GM12878 (cell line): Measurements from ENCODE around the gene EVA1A. TPM values are rescaled to one million over a fixed set of nuclear protein-coding genes. Genes with fewer than 3 reads are reported as not detected.

Experiments used
- ATAC-seq: fragments of 200-7000 bp; cut with Tn5 transposase; 3 replicates; pipeline ENCODE4 v1.9.1; 2020; ENCODE audit warnings: mild to moderate bottlenecking, moderate library complexity
- BruUV-seq: library from RNA; stranded (reverse); fragments of 400-500 nt; replicated peaks from 2 replicates; lab custom pipeline; 2021; lab: Mats Ljungman, UMichigan
- CTCF ChIA-PET: fragments of 300-600 bp; sonication (Branson Sonifier 250); formaldehyde crosslinking; extraction: SDS; loops from one replicate; lab custom pipeline; 2021; ENCODE audit warnings: inconsistent platforms; lab: Yijun Ruan, JAX
- POLR2A ChIA-PET: fragments of 350-600 bp; formaldehyde crosslinking; extraction: SDS; loops from one replicate; lab custom pipeline; 2021; ENCODE audit warnings: inconsistent platforms; lab: Charles Lee
- RAD21 ChIA-PET: fragments of 300-600 bp; sonication (Branson Sonifier 250); formaldehyde crosslinking; loops from one replicate; lab custom pipeline; 2023; ENCODE audit warnings: antibody characterized with exemption; ENCODE audit not compliant: unreplicated experiment; lab: Charles Lee
- SMC1A ChIA-PET: fragments of 300-600 bp; sonication (Branson Sonifier 250); formaldehyde crosslinking; loops from one replicate; lab custom pipeline; 2023; ENCODE audit not compliant: unreplicated experiment, uncharacterized antibody; lab: Charles Lee
- DNase-seq: peaks from one replicate; pipeline ENCODE4 v3.0.0-alpha.2; 2011; ENCODE audit warnings: low read depth, low spot score
- FAIRE-seq: peaks from 3 replicates; lab custom pipeline; 2011; peaks lifted over from hg19 to GRCh38; lab: Jason Lieb, UNC
- H2AFZ ChIP-seq: 2 replicates; pipeline ENCODE4 v1.6.0; 2011; ENCODE audit warnings: low read depth, low read length, control low read depth; ENCODE audit not compliant: control insufficient read depth
- H3K27ac ChIP-seq: 2 replicates; pipeline ENCODE4 v1.5.1; 2011; ENCODE audit warnings: control low read depth; ENCODE audit not compliant: control insufficient read depth, insufficient read depth
- H3K27me3 ChIP-seq, 2 experiments: replicated peaks in 1 of 2; 2 replicates each; pipeline versions ENCODE4 v1.6.0 to v1.6.1; 2011; ENCODE audit warnings: low read length in 1 of 2; ENCODE audit not compliant: control insufficient read depth in 2 of 2, insufficient read depth in 2 of 2
- H3K36me3 ChIP-seq, 2 experiments: 2 replicates each; pipeline ENCODE4 v1.5.1; 2011; ENCODE audit warnings: low read length in 1 of 2; ENCODE audit not compliant: control insufficient read depth in 2 of 2, insufficient read depth in 2 of 2
- H3K4me1 ChIP-seq: 2 replicates; pipeline ENCODE4 v1.6.1; 2011; ENCODE audit warnings: mild to moderate bottlenecking, low read length, moderate library complexity, mixed read lengths; ENCODE audit not compliant: control insufficient read depth, insufficient read depth
- H3K4me2 ChIP-seq: 2 replicates; pipeline ENCODE4 v1.6.0; 2011; ENCODE audit warnings: control low read depth; ENCODE audit not compliant: control insufficient read depth, insufficient read depth
- H3K4me3 ChIP-seq: fragments of 200-600 bp; sonication (generic); 2 replicates; pipeline ENCODE4 v1.5.1; 2016
- H3K79me2 ChIP-seq: 2 replicates; pipeline ENCODE4 v1.6.0; 2011; ENCODE audit warnings: low read length; ENCODE audit not compliant: control insufficient read depth, insufficient read depth
- H3K9ac ChIP-seq: 2 replicates; pipeline ENCODE4 v1.8.0; 2011; ENCODE audit warnings: low read length, control low read depth, mixed read lengths; ENCODE audit not compliant: control insufficient read depth, insufficient read depth
- H3K9me3 ChIP-seq: replicated peaks from 3 replicates; pipeline ENCODE4 v1.5.1; 2011; ENCODE audit warnings: mild to moderate bottlenecking, low read length; ENCODE audit not compliant: control insufficient read depth, insufficient read depth
- H4K20me1 ChIP-seq: 2 replicates; pipeline ENCODE4 v1.6.0; 2011; ENCODE audit not compliant: control insufficient read depth, insufficient read depth
- BCLAF1 ChIP-seq: fragments of 450-650 bp; IDR thresholded peaks from 2 replicates; pipeline ENCODE4 v1.6.1; 2017; ENCODE audit warnings: antibody characterized with exemption, mild to moderate bottlenecking, moderate library complexity
- CEBPZ ChIP-seq: fragments of 150-350 bp; IDR thresholded peaks from 2 replicates; pipeline ENCODE4 v1.6.1; 2016; ENCODE audit warnings: low read depth, low read length
- CHD1 ChIP-seq: IDR thresholded peaks from 2 replicates; pipeline ENCODE4 v1.6.1; 2012; ENCODE audit warnings: low read depth, low read length, improper control_type of control experiment
- ETV6 ChIP-seq, 2 experiments: fragments of 450-650 bp in 1 of 2; IDR thresholded peaks in 1 of 2; conservative IDR thresholded peaks in 1 of 2; 2 replicates each; pipeline ENCODE4 v1.6.1; 2014; ENCODE audit warnings: antibody characterized with exemption in 1 of 2, borderline replicate concordance in 1 of 2, low read depth in 1 of 2, mild to moderate bottlenecking in 1 of 2, moderate library complexity in 1 of 2
- JUND ChIP-seq: IDR thresholded peaks from 2 replicates; pipeline ENCODE4 v1.6.1; 2012; ENCODE audit warnings: low read depth, mild to moderate bottlenecking, low read length, improper control_type of control experiment, moderate library complexity
- NR2C1 ChIP-seq: fragments of 450-650 bp; IDR thresholded peaks from 2 replicates; pipeline ENCODE4 v1.6.1; 2017; ENCODE audit warnings: antibody characterized with exemption, mild to moderate bottlenecking, moderate library complexity
- POLR2A ChIP-seq: IDR thresholded peaks from 2 replicates; pipeline ENCODE4 v1.6.1; 2011; ENCODE audit warnings: low read depth, mild to moderate bottlenecking, low read length
- RBBP5 ChIP-seq: fragments of 200-600 bp; sonication (generic); conservative IDR thresholded peaks from 2 replicates; pipeline ENCODE4 v1.6.1; 2016
- STAT1 ChIP-seq: fragments of 450-650 bp; conservative IDR thresholded peaks from 2 replicates; pipeline ENCODE4 v1.6.1; 2014; ENCODE audit warnings: antibody characterized with exemption, mild to moderate bottlenecking
- TBL1XR1 ChIP-seq: IDR thresholded peaks from 2 replicates; pipeline ENCODE4 v1.6.1; 2012; ENCODE audit warnings: low read depth, low read length, improper control_type of control experiment
- TCF12 ChIP-seq: IDR thresholded peaks from 2 replicates; pipeline ENCODE4 v1.6.1; 2011; ENCODE audit warnings: low read depth, mild to moderate bottlenecking, low read length
- TCF7 ChIP-seq: IDR thresholded peaks from 2 replicates; pipeline ENCODE4 v1.6.1; 2014; ENCODE audit warnings: antibody characterized with exemption, borderline replicate concordance
- WRNIP1 ChIP-seq: IDR thresholded peaks from 2 replicates; pipeline ENCODE4 v1.6.1; 2011; ENCODE audit warnings: low read depth, low read length, improper control_type of control experiment, borderline replicate concordance
- ZNF207 ChIP-seq: fragments of 450-650 bp; IDR thresholded peaks from 2 replicates; pipeline ENCODE4 v1.6.1; 2014; ENCODE audit warnings: antibody characterized with exemption, mild to moderate bottlenecking, borderline replicate concordance
- WGBS: methylation state at CpG from one replicate; pipeline ENCODE4 v1.1.6; 2016; ENCODE audit warnings: low lambda C conversion rate; ENCODE audit not compliant: insufficient replicate concordance, insufficient coverage; ENCODE audit errors: missing lambda C conversion rate; 5-methylcytosine and 5-hydroxymethylcytosine counted together
- in situ Hi-C: fragments of 300-500 bp; cut with MboI; formaldehyde crosslinking; loops from 9 replicates; pipeline ENCODE4 v1.14.3; 2018; ENCODE audit warnings: mixed read lengths
- intact Hi-C: fragments of 100-400 bp; cut with micrococcal nuclease; formaldehyde crosslinking; loops from one replicate; pipeline ENCODE4 v1.14.2; 2022; ENCODE audit not compliant: unreplicated experiment
- polyA plus RNA-seq, 11 experiments: library from polyadenylated mRNA; depleted of rRNA in 4 of 11; unstranded in 6 of 11; stranded (reverse) in 5 of 11; fragments of >200 nt; fragmentation: Nextera tagmentation in 4 of 11; fragmentation: Illumina TruSeq in 1 of 11; extraction: Ambion mirVana in 4 of 11; extraction: Trizol in 1 of 11; gene quantifications; 1 replicate in 1 of 11; 2 replicates in 10 of 11; pipeline versions ENCODE4 v1.2.1 to v1.2.3, GENCODE V29; 2011 to 2016; ENCODE audit warnings: inconsistent platforms in 2 of 11, missing spikeins in 2 of 11, low read depth in 1 of 11
- total RNA-seq, 4 experiments: library from RNA; depleted of rRNA in 3 of 4; stranded (reverse); fragments of >200 nt in 3 of 4; fragmentation: Illumina TruSeq in 1 of 4; extraction: Trizol in 1 of 4; gene quantifications; 2 replicates each; pipeline versions ENCODE4 v1.2.1 to v1.2.3, GENCODE V29; 2013 to 2021
- TF ChIP-seq, protein P1 (sequence below): fragments of 450-650 bp; IDR thresholded peaks from 2 replicates; pipeline ENCODE4 v1.6.1; 2017; ENCODE audit warnings: borderline replicate concordance

EVA1A gene
- total and polyA plus RNA-seq, 10 of the 15 experiments (the other 5 are each of a cell fraction or from before 2014, with no cell fraction given), result 0.13 to 1.0 (median 0.34) TPM; not detected in 5

DNA sequence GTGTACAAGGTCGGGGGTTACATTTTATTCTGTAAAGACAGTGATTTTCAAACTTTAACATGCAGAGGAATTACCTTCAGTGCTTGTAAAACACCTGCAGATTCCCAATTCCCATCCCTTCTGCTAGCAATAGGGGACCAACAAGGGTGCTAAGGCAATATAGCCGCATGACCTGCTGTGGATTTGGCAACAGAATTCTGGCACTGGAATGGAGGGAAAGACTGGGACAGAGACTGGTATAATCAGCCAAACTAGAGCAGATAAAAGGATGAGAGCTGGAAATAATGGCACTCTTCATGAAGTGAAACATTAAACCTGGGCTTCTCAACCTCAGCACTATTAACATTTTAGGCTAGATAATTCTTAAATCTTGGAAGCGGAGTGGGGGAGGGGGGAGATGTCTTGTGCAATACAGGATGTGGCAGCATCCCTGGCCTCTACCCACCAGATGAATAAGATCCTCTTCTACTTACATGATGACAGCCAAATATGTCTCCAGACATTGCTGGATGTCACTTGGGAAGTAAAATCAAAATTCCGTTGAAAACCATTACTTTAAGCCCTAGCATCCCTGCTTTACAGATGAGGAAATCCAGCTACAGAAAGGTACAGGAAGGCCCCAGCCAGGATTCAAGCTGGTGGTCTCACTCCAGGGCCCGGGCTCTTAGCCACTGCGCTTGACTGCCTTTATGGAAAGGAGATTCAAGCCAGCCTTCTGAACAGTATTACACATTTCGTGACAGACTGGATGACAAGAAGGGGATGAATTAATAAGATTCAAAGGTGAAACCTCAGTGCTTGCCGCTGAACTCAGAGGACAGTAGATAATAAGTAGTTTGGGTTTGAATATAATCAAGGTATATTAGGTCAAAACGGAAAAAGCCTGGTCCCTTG lies 1.7 kb downstream of the EVA1A start:
- no TSS peak for BruUV-seq
- H3K79me2 ChIP-seq, result no peaks in the 10 kb centered on the region
- no peak overlapping the region for H3K9ac ChIP-seq
- ChIA-PET SMC1A (no interaction called here), CTCF (no interaction called here), RAD21 (no interaction called here), POLR2A (no interaction called here)
- no peaks in the 10 kb centered on the region for H3K36me3 ChIP-seq
- no peak overlapping the region for H2AFZ ChIP-seq
- H3K4me3 ChIP-seq, result no peak overlapping the region
- no peak for FAIRE-seq
- DNase-seq, result no peak
- H3K27me3 ChIP-seq, result peaks cover 5 to 7% of the 10 kb centered on the region in 2 experiments
- WGBS, result 20% methylated on average over 9 of the region's 9 CpGs
- H3K9me3 ChIP-seq, result no peaks in the 10 kb centered on the region
- no peaks in the 10 kb centered on the region for H3K4me1 ChIP-seq
- no peak for TF ChIP-seq STAT1
- no peak for TF ChIP-seq CEBPZ
- no peak for TF ChIP-seq JUND
- TF ChIP-seq, protein P1, sequence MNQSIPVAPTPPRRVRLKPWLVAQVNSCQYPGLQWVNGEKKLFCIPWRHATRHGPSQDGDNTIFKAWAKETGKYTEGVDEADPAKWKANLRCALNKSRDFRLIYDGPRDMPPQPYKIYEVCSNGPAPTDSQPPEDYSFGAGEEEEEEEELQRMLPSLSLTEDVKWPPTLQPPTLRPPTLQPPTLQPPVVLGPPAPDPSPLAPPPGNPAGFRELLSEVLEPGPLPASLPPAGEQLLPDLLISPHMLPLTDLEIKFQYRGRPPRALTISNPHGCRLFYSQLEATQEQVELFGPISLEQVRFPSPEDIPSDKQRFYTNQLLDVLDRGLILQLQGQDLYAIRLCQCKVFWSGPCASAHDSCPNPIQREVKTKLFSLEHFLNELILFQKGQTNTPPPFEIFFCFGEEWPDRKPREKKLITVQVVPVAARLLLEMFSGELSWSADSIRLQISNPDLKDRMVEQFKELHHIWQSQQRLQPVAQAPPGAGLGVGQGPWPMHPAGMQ, result no peak
- no peak for TF ChIP-seq ZNF207
- TF ChIP-seq NR2C1, result no peak
- TF ChIP-seq CHD1, result no peak
- TF ChIP-seq ETV6 (conservative IDR thresholded peaks at IDR 0.05 in 1 of 2, IDR thresholded peaks at IDR 0.05 in 1 of 2; ENCODE audit: borderline replicate concordance in 1 of 2, low read depth in 1 of 2), result no peak
- no peak for TF ChIP-seq BCLAF1
- TF ChIP-seq RBBP5, result no peak
- TF ChIP-seq TCF7, result no peak
- TF ChIP-seq POLR2A, result no peak
- TF ChIP-seq WRNIP1, result no peak
- no peak for TF ChIP-seq TCF12
- TF ChIP-seq TBL1XR1, result no peak
- no peak overlapping the region for H3K4me2 ChIP-seq
- H4K20me1 ChIP-seq, result no peaks in the 10 kb centered on the region
- intact Hi-C loops (no loop called here), in situ Hi-C loops (no loop called here)
- no peak for ATAC-seq
- no peak overlapping the region for H3K27ac ChIP-seq
